ENCODE measurements around the gene FOXO6.

- TF ChIP-seq CTCF (optimal IDR thresholded peaks at IDR 0.05 in 1 of 3, IDR thresholded peaks at IDR 0.05 in 1 of 3, conservative IDR thresholded peaks at IDR 0.05 in 1 of 3; ENCODE audit: extremely low read depth in 1 of 3, insufficient read depth in 2 of 3, low read length in 3 of 3) (no peak), EZH2 (IDR thresholded peaks at IDR 0.05; ENCODE audit: low read length) (no peak)
These were observed 33.7 kb upstream of the FOXO6 start for GRCh38 chr1:41327383-41327999.
